Measurements from ENCODE around the gene RBKS.
A peak's percentile ranks its signal among the peaks of the same experiment; 100 is the strongest.

RBKS gene

GRCh38 chr2:27890146-27890923, at the start of gene RBKS, which contains the start of gene BABAM2:
TSS of gene RBKS (minus strand) at chr2:27890387. CDS start at chr2:27890345, 42 bp downstream.
TSS of gene BABAM2 (plus strand) at chr2:27890729. CDS start at chr2:27894557, 3,828 bp downstream.
- no peaks in the 10 kb centered on the region for H3K27me3 ChIP-seq (ENCODE audit: control insufficient read depth, insufficient read depth, low read length)
- peak within 1 kb of the TSS; percentile 96 for H3K9ac ChIP-seq (ENCODE audit: low read length)
- H3K4me3 ChIP-seq (ENCODE audit: low read depth, low read length) = peak within 1 kb of the TSS; percentile 85
- no peaks in the 10 kb centered on the region for H3K4me1 ChIP-seq (ENCODE audit: control insufficient read depth, insufficient read depth, low read length)
- H3K9me3 ChIP-seq (ENCODE audit: control insufficient read depth, insufficient read depth, low read depth, low read length) = no peaks in the 10 kb centered on the region
- peak within 1 kb of the TSS; percentile 86; the same call in 1 of the 2 replicates for H3K27ac ChIP-seq (ENCODE audit: low read depth, low read length)
- no peaks in the 10 kb centered on the region for H3K36me3 ChIP-seq (ENCODE audit: control insufficient read depth, insufficient read depth, low read length)

GRCh38 chr2:27935026-27935425, 44.8 kb upstream of the RBKS start:
- H3K9ac ChIP-seq (ENCODE audit: low read length) = no peak overlapping the region

GRCh38 chr2:27932396-27932795, 42.2 kb upstream of the RBKS start:
- Histone ChIP-seq H3K4me1 (ENCODE audit: control insufficient read depth, insufficient read depth, low read length) (no peaks in the 10 kb centered on the region), H3K36me3 (ENCODE audit: control insufficient read depth, insufficient read depth, low read length) (no peaks in the 10 kb centered on the region), H3K27ac (ENCODE audit: low read depth, low read length) (no peak overlapping the region), H3K9me3 (ENCODE audit: control insufficient read depth, insufficient read depth, low read depth, low read length) (no peaks in the 10 kb centered on the region), H3K27me3 (ENCODE audit: control insufficient read depth, insufficient read depth, low read length) (no peaks in the 10 kb centered on the region), H3K9ac (ENCODE audit: low read length) (no peak overlapping the region), H3K4me3 (ENCODE audit: low read depth, low read length) (no peak overlapping the region)

More at GRCh38 chr2:27935026-27935425, 44.8 kb upstream of the RBKS start:
- no peaks in the 10 kb centered on the region for H3K36me3 ChIP-seq (ENCODE audit: control insufficient read depth, insufficient read depth, low read length)
- H3K27ac ChIP-seq (ENCODE audit: low read depth, low read length) = no peak overlapping the region
- no peak overlapping the region for H3K4me3 ChIP-seq (ENCODE audit: low read depth, low read length)
- H3K9me3 ChIP-seq (ENCODE audit: control insufficient read depth, insufficient read depth, low read depth, low read length) = no peaks in the 10 kb centered on the region
- no peaks in the 10 kb centered on the region for H3K27me3 ChIP-seq (ENCODE audit: control insufficient read depth, insufficient read depth, low read length)
- H3K4me1 ChIP-seq (ENCODE audit: control insufficient read depth, insufficient read depth, low read length) = no peaks in the 10 kb centered on the region

GRCh38 chr2:27931361-27931950, 41.3 kb upstream of the RBKS start:
- H3K36me3 ChIP-seq (ENCODE audit: control insufficient read depth, insufficient read depth, low read length) = no peaks in the 10 kb centered on the region
- no peak overlapping the region for H3K27ac ChIP-seq (ENCODE audit: low read depth, low read length)
- H3K27me3 ChIP-seq (ENCODE audit: control insufficient read depth, insufficient read depth, low read length) = no peaks in the 10 kb centered on the region
- no peak overlapping the region for H3K4me3 ChIP-seq (ENCODE audit: low read depth, low read length)
- no peak overlapping the region for H3K9ac ChIP-seq (ENCODE audit: low read length)
- no peaks in the 10 kb centered on the region for H3K9me3 ChIP-seq (ENCODE audit: control insufficient read depth, insufficient read depth, low read depth, low read length)
- no peaks in the 10 kb centered on the region for H3K4me1 ChIP-seq (ENCODE audit: control insufficient read depth, insufficient read depth, low read length)

GRCh38 chr2:27929916-27930486, 39.8 kb upstream of the RBKS start:
- H3K4me1 ChIP-seq (ENCODE audit: control insufficient read depth, insufficient read depth, low read length) = no peaks in the 10 kb centered on the region

GRCh38 chr2:27925766-27926472, 35.7 kb upstream of the RBKS start:
- H3K27me3 ChIP-seq (ENCODE audit: control insufficient read depth, insufficient read depth, low read length) = no peaks in the 10 kb centered on the region

More at GRCh38 chr2:27929916-27930486, 39.8 kb upstream of the RBKS start:
- Histone ChIP-seq H3K9me3 (ENCODE audit: control insufficient read depth, insufficient read depth, low read depth, low read length) (no peaks in the 10 kb centered on the region), H3K27me3 (ENCODE audit: control insufficient read depth, insufficient read depth, low read length) (no peaks in the 10 kb centered on the region), H3K27ac (ENCODE audit: low read depth, low read length) (no peak overlapping the region), H3K36me3 (ENCODE audit: control insufficient read depth, insufficient read depth, low read length) (no peaks in the 10 kb centered on the region), H3K4me3 (ENCODE audit: low read depth, low read length) (no peak overlapping the region), H3K9ac (ENCODE audit: low read length) (no peak overlapping the region)

GRCh38 chr2:27922842-27923241, 32.7 kb upstream of the RBKS start:
- no peaks in the 10 kb centered on the region for H3K27me3 ChIP-seq (ENCODE audit: control insufficient read depth, insufficient read depth, low read length)
- H3K4me3 ChIP-seq (ENCODE audit: low read depth, low read length) = no peak overlapping the region
- no peak overlapping the region for H3K9ac ChIP-seq (ENCODE audit: low read length)
- no peaks in the 10 kb centered on the region for H3K4me1 ChIP-seq (ENCODE audit: control insufficient read depth, insufficient read depth, low read length)
- H3K27ac ChIP-seq (ENCODE audit: low read depth, low read length) = no peak overlapping the region
- no peaks in the 10 kb centered on the region for H3K36me3 ChIP-seq (ENCODE audit: control insufficient read depth, insufficient read depth, low read length)
- H3K9me3 ChIP-seq (ENCODE audit: control insufficient read depth, insufficient read depth, low read depth, low read length) = no peaks in the 10 kb centered on the region

More at GRCh38 chr2:27925766-27926472, 35.7 kb upstream of the RBKS start:
- Histone ChIP-seq H3K27ac (ENCODE audit: low read depth, low read length) (no peak overlapping the region), H3K9me3 (ENCODE audit: control insufficient read depth, insufficient read depth, low read depth, low read length) (no peaks in the 10 kb centered on the region), H3K9ac (ENCODE audit: low read length) (no peak overlapping the region), H3K4me1 (ENCODE audit: control insufficient read depth, insufficient read depth, low read length) (no peaks in the 10 kb centered on the region), H3K36me3 (ENCODE audit: control insufficient read depth, insufficient read depth, low read length) (no peaks in the 10 kb centered on the region), H3K4me3 (ENCODE audit: low read depth, low read length) (no peak overlapping the region)

GRCh38 chr2:27921880-27922547, 31.8 kb upstream of the RBKS start:
- no peak overlapping the region for H3K4me3 ChIP-seq (ENCODE audit: low read depth, low read length)
- no peaks in the 10 kb centered on the region for H3K4me1 ChIP-seq (ENCODE audit: control insufficient read depth, insufficient read depth, low read length)
- no peak overlapping the region for H3K9ac ChIP-seq (ENCODE audit: low read length)
- no peaks in the 10 kb centered on the region for H3K36me3 ChIP-seq (ENCODE audit: control insufficient read depth, insufficient read depth, low read length)
- H3K27ac ChIP-seq (ENCODE audit: low read depth, low read length) = no peak overlapping the region
- H3K9me3 ChIP-seq (ENCODE audit: control insufficient read depth, insufficient read depth, low read depth, low read length) = no peaks in the 10 kb centered on the region
- H3K27me3 ChIP-seq (ENCODE audit: control insufficient read depth, insufficient read depth, low read length) = no peaks in the 10 kb centered on the region

- Histone ChIP-seq H3K36me3 (ENCODE audit: control insufficient read depth, insufficient read depth, low read length) (no peaks in the 10 kb centered on the region), H3K9me3 (ENCODE audit: control insufficient read depth, insufficient read depth, low read depth, low read length) (no peaks in the 10 kb centered on the region), H3K27ac (ENCODE audit: low read depth, low read length) (no peak overlapping the region), H3K4me1 (ENCODE audit: control insufficient read depth, insufficient read depth, low read length) (peaks cover 3% of the 10 kb centered on the region; the same call in 1 of the 2 replicates), H3K9ac (ENCODE audit: low read length) (no peak overlapping the region), H3K27me3 (ENCODE audit: control insufficient read depth, insufficient read depth, low read length) (no peaks in the 10 kb centered on the region), H3K4me3 (ENCODE audit: low read depth, low read length) (no peak overlapping the region)
Observed at GRCh38 chr2:27921424-27921823, 31.2 kb upstream of the RBKS start.

- no peak overlapping the region for H3K27ac ChIP-seq (ENCODE audit: low read depth, low read length)
- no peaks in the 10 kb centered on the region for H3K36me3 ChIP-seq (ENCODE audit: control insufficient read depth, insufficient read depth, low read length)
- no peak overlapping the region for H3K9ac ChIP-seq (ENCODE audit: low read length)
- no peaks in the 10 kb centered on the region for H3K9me3 ChIP-seq (ENCODE audit: control insufficient read depth, insufficient read depth, low read depth, low read length)
- H3K27me3 ChIP-seq (ENCODE audit: control insufficient read depth, insufficient read depth, low read length) = no peaks in the 10 kb centered on the region
- H3K4me1 ChIP-seq (ENCODE audit: control insufficient read depth, insufficient read depth, low read length) = peaks cover 5% of the 10 kb centered on the region; the same call in 1 of the 2 replicates
- H3K4me3 ChIP-seq (ENCODE audit: low read depth, low read length) = no peak overlapping the region
Observed at GRCh38 chr2:27920148-27920885, 30.1 kb upstream of the RBKS start.
